ENCODE data around the gene NELFB. TPM values are rescaled to one million over a fixed set of nuclear protein-coding genes. Genes with fewer than 3 reads are reported as not detected.

NELFB gene
- polyA plus RNA-seq, 1 donor from 2014 or later = 64.7 TPM

DNA sequence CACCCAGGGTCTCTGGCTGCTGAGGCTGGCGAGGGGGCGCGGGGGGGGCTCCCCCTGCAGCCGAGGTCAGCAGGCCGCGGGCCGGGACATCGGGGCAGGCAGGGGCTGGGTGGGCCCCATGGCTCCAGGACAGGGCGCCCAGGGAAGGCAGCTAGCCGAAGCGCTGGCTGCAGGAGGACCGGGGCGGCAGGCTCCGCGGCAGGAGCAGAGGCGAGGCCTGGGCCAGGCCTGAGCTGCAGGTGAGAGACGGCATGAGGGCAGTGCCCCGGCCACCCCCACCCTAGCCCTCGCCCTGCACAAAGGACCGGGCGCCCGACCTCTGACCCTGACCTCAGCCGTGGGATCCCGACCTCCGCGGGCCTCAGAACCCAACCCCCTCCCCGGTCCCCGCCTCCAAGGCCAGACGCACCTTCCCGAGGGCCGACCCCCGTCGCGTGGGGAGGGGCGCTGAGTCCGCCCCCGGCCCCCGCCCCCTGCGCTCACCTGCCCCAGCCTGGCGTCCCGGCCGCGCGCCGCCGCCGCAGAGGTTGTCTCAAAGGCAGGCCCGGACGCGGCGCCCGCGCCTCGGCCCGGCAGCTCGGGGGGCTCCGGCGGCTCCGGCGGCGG, 33.5 kb upstream of the NELFB start:
- Histone ChIP-seq H3K4me2 (ENCODE audit: low read length) (no peak overlapping the region), H2AFZ (ENCODE audit: low read depth, low read length) (no peak overlapping the region), H3K9me3 (ENCODE audit: low read length) (no peaks in the 10 kb centered on the region), H3K9me2 (ENCODE audit: insufficient read depth, low read length) (no peaks in the 10 kb centered on the region), H3K4me3 (ENCODE audit: low read length) (peak overlapping the region; percentile 77), H3K36me3 (ENCODE audit: insufficient read depth, low read length) (no peaks in the 10 kb centered on the region), H3K27ac (ENCODE audit: low read length) (no peak overlapping the region), H3K9ac (ENCODE audit: low read length) (peak overlapping the region; percentile 72), H3F3A (ENCODE audit: insufficient read depth, low read length, poor library complexity, severe bottlenecking) (no peaks in the 10 kb centered on the region), H4K20me1 (ENCODE audit: insufficient read depth) (no peaks in the 10 kb centered on the region), H3K79me2 (replicated peaks; ENCODE audit: insufficient read depth, low read length) (no peaks in the 10 kb centered on the region), H3K27me3 (ENCODE audit: insufficient read depth, low read depth, low read length) (no peaks in the 10 kb centered on the region)
- TF ChIP-seq EZH2 (IDR thresholded peaks at IDR 0.05; ENCODE audit: borderline replicate concordance, insufficient read depth, low read length, poor library complexity, severe bottlenecking) (no peak), EP300 (conservative IDR thresholded peaks at IDR 0.05; ENCODE audit: poor library complexity, severe bottlenecking) (no peak), SMC3 (conservative IDR thresholded peaks at IDR 0.05; ENCODE audit: poor library complexity) (no peak), MXI1 (conservative IDR thresholded peaks at IDR 0.05; ENCODE audit: poor library complexity, severe bottlenecking) (no peak), TAF1 (IDR thresholded peaks at IDR 0.05; ENCODE audit: low read depth) (no peak), RAD21 (conservative IDR thresholded peaks at IDR 0.05) (no peak)
- TF ChIP-seq, protein P1, sequence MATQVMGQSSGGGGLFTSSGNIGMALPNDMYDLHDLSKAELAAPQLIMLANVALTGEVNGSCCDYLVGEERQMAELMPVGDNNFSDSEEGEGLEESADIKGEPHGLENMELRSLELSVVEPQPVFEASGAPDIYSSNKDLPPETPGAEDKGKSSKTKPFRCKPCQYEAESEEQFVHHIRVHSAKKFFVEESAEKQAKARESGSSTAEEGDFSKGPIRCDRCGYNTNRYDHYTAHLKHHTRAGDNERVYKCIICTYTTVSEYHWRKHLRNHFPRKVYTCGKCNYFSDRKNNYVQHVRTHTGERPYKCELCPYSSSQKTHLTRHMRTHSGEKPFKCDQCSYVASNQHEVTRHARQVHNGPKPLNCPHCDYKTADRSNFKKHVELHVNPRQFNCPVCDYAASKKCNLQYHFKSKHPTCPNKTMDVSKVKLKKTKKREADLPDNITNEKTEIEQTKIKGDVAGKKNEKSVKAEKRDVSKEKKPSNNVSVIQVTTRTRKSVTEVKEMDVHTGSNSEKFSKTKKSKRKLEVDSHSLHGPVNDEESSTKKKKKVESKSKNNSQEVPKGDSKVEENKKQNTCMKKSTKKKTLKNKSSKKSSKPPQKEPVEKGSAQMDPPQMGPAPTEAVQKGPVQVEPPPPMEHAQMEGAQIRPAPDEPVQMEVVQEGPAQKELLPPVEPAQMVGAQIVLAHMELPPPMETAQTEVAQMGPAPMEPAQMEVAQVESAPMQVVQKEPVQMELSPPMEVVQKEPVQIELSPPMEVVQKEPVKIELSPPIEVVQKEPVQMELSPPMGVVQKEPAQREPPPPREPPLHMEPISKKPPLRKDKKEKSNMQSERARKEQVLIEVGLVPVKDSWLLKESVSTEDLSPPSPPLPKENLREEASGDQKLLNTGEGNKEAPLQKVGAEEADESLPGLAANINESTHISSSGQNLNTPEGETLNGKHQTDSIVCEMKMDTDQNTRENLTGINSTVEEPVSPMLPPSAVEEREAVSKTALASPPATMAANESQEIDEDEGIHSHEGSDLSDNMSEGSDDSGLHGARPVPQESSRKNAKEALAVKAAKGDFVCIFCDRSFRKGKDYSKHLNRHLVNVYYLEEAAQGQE (IDR thresholded peaks at IDR 0.05; ENCODE audit: borderline replicate concordance) = no peak
- TF ChIP-seq, protein P2, sequence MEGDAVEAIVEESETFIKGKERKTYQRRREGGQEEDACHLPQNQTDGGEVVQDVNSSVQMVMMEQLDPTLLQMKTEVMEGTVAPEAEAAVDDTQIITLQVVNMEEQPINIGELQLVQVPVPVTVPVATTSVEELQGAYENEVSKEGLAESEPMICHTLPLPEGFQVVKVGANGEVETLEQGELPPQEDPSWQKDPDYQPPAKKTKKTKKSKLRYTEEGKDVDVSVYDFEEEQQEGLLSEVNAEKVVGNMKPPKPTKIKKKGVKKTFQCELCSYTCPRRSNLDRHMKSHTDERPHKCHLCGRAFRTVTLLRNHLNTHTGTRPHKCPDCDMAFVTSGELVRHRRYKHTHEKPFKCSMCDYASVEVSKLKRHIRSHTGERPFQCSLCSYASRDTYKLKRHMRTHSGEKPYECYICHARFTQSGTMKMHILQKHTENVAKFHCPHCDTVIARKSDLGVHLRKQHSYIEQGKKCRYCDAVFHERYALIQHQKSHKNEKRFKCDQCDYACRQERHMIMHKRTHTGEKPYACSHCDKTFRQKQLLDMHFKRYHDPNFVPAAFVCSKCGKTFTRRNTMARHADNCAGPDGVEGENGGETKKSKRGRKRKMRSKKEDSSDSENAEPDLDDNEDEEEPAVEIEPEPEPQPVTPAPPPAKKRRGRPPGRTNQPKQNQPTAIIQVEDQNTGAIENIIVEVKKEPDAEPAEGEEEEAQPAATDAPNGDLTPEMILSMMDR (IDR thresholded peaks at IDR 0.05; ENCODE audit: poor library complexity, severe bottlenecking) = no peak

DNA sequence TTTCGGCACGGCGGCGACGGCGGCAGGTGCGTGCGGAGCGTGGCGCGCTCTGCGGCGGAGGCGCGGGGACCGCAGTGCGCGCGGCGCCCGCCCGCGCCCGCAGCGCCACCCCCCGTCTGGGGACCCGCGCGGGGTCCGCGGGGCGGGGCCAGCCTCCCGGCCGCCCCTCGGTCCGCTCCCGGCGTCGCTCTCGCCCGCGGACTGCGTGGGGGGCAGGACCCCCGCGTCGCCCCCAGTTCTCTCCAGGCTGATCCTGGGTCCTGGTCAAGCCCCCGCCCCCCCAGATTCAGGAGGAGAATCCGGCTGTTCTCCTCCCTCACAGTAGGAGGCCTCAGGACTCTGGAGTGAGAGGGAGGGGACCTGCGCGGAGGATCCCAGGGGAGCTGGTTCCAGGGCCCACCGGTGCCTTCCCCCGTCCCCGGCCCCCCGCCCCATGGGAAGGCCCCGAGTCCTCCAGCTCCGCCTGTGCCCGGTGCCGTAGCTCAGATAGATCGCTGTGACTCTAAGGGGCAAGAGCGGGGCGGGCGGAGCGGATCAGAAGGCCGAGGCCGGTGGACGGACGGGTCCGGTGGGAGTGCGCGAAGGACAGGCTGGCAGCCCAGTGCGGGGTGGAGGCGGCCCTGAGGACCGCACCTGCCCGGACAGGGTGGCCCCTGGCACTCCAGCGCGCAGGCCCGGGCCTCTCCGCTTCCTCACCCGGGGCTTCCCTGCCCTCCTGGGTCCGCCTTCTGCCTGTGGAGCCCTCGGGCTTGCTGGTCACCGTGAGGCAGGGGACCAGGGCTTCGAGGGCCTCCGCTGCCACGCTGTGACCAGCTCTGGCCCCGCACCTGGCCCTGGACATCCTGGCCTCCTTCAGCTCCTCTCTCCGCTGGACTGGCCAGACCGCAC, 32.7 kb upstream of the NELFB start, which contains the start of gene RNF208:
RNF208 (minus strand) TSS at position 51 of the 888 bp plus-strand sequence. CDS start 1,028 bp downstream, outside the sequence.
- H3K4me3 ChIP-seq (ENCODE audit: low read length) = peak within 1 kb of the TSS; percentile 98
- H3K4me2 ChIP-seq (ENCODE audit: low read length) = peak within 1 kb of the TSS; percentile 65
- H3K36me3 ChIP-seq (ENCODE audit: insufficient read depth, low read length) = no peaks in the 10 kb centered on the region
- H3K9me2 ChIP-seq (ENCODE audit: insufficient read depth, low read length) = no peaks in the 10 kb centered on the region
- H3F3A ChIP-seq (ENCODE audit: insufficient read depth, low read length, poor library complexity, severe bottlenecking) = no peaks in the 10 kb centered on the region
- no peaks in the 10 kb centered on the region for H3K79me2 ChIP-seq (replicated peaks; ENCODE audit: insufficient read depth, low read length)
- no peaks in the 10 kb centered on the region for H4K20me1 ChIP-seq (ENCODE audit: insufficient read depth)
- peak within 1 kb of the TSS; percentile 89 for H3K9ac ChIP-seq (ENCODE audit: low read length)
- peak within 1 kb of the TSS; percentile 65 for H2AFZ ChIP-seq (ENCODE audit: low read depth, low read length)
- H3K27ac ChIP-seq (ENCODE audit: low read length) = peak within 1 kb of the TSS; percentile 61
- H3K27me3 ChIP-seq (ENCODE audit: insufficient read depth, low read depth, low read length) = no peaks in the 10 kb centered on the region
- H3K9me3 ChIP-seq (ENCODE audit: low read length) = no peaks in the 10 kb centered on the region
- peak; percentile 27 for TF ChIP-seq POLR2AphosphoS5 (IDR thresholded peaks at IDR 0.05)
- no peak for TF ChIP-seq RAD21 (conservative IDR thresholded peaks at IDR 0.05)
